Nephron (organoid): Measurements from ENCODE around the gene PIP4K2A.

Source experiments
- H3K27ac Mint-ChIP-seq, 3 experiments: 2 replicates each; pipeline ENCODE4 v1.8.0; 2020; ENCODE audit warnings: mixed read lengths in 3 of 3, mild to moderate bottlenecking in 2 of 3, moderate library complexity in 1 of 3
- H3K27me3 Mint-ChIP-seq: 2 replicates; pipeline ENCODE4 v1.8.0; 2021; ENCODE audit warnings: low read depth, mild to moderate bottlenecking, moderate library complexity, mixed read lengths
- H3K36me3 Mint-ChIP-seq: 2 replicates; pipeline ENCODE4 v1.8.0; 2020; ENCODE audit warnings: low read depth, mixed read lengths
- H3K4me1 Mint-ChIP-seq: 2 replicates; pipeline ENCODE4 v1.8.0; 2020; ENCODE audit warnings: mixed read lengths
- H3K4me3 Mint-ChIP-seq, 3 experiments: 2 replicates each; pipeline ENCODE4 v1.8.0; 2020; ENCODE audit warnings: mild to moderate bottlenecking in 3 of 3, mixed read lengths in 3 of 3, moderate library complexity in 2 of 3
- H3K9me3 Mint-ChIP-seq: 2 replicates; pipeline ENCODE4 v1.8.0; 2020; ENCODE audit warnings: mixed read lengths
- CTCF ChIP-seq, 3 experiments: fragments of 200-600 bp; sonication (generic); IDR thresholded peaks; one replicate each; pipeline ENCODE4 v1.5.0; 2021; ENCODE audit warnings: antibody characterized with exemption in 3 of 3; ENCODE audit not compliant: unreplicated experiment in 3 of 3

The PIP4K2A gene

GRCh38 chr10:22552888-22553378 is 161.4 kb downstream of the PIP4K2A start:
- H3K4me3 Mint-ChIP-seq: peak overlapping the region in 1 of 3 experiments; percentile 22
- H3K27ac Mint-ChIP-seq: peak overlapping the region in 2 of 3 experiments; percentile 46 to 50
- TF ChIP-seq CTCF (IDR thresholded peaks at IDR 0.05; ENCODE audit: unreplicated experiment in 3 of 3): no peak
- peaks cover 8% of the 10 kb centered on the region for H3K36me3 Mint-ChIP-seq
- peaks cover 54% of the 10 kb centered on the region for H3K4me1 Mint-ChIP-seq
- H3K9me3 Mint-ChIP-seq: no peaks in the 10 kb centered on the region
- H3K27me3 Mint-ChIP-seq: no peaks in the 10 kb centered on the region

DNA sequence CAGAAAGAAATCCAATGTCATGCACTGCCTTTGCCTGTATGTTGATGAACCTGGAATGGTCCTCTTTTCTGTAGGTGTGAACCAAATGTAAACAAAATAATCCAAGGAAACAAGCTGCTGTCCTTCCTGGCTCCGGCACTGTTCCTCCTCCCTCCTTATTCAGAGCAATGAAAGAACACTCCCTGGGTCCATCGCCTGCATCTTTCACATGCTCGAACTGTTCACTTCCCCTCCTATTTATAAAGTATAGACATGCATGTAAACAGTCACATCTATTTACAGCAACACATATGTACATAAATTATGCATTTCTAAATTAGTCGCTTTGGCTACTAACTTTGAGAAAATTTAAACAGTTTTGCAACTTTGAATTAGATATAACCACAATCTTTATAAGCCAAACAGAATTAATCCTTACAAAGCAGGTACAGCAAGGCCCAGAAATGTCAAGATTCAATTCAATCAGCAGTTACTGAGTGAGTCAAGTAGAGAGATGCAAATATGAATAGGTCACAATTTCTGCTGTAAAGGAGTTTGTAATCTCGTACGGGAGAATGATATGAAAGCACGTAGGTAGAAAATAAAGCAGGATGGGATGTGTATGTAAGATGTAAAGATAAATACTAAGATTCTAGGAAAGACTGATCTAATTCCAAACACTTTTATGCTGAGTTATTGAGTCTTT is 162.6 kb downstream of the PIP4K2A start:
- H3K4me1 Mint-ChIP-seq: peaks cover 48% of the 10 kb centered on the region
- peak overlapping the region in 2 of 3 experiments; percentile 15 to 50 for H3K27ac Mint-ChIP-seq
- no peaks in the 10 kb centered on the region for H3K9me3 Mint-ChIP-seq
- no peak overlapping the region for H3K4me3 Mint-ChIP-seq
- no peak for TF ChIP-seq CTCF (IDR thresholded peaks at IDR 0.05; ENCODE audit: unreplicated experiment in 3 of 3)
- H3K36me3 Mint-ChIP-seq: peaks cover 8% of the 10 kb centered on the region
- H3K27me3 Mint-ChIP-seq: no peaks in the 10 kb centered on the region

DNA sequence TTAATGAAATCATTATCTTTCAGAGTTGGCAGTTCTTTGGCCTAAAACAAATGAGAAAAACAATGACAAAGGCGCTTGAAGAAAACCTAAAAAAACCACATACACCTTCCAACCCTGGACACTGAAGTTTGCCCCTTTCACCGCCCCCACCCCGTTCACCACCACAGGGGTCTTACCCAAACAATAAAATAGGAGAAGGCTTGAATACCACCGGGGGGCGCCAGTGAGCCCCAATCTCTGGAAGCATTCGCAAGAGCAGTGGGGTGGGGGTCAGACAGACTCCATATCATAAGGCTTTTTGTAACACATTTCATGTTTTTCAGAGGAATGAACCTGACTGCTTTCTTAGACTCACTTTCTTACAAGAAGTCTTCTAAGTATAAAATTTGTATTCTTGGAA is 163.6 kb downstream of the PIP4K2A start:
- no peaks in the 10 kb centered on the region for H3K27me3 Mint-ChIP-seq
- H3K4me1 Mint-ChIP-seq: peaks cover 46% of the 10 kb centered on the region
- peaks cover 12% of the 10 kb centered on the region for H3K36me3 Mint-ChIP-seq
- H3K4me3 Mint-ChIP-seq: no peak overlapping the region
- H3K9me3 Mint-ChIP-seq: no peaks in the 10 kb centered on the region
- peak; percentile 34 to 47 (median 35) for TF ChIP-seq CTCF (IDR thresholded peaks at IDR 0.05; ENCODE audit: unreplicated experiment in 3 of 3)
- H3K27ac Mint-ChIP-seq: no peak overlapping the region

DNA sequence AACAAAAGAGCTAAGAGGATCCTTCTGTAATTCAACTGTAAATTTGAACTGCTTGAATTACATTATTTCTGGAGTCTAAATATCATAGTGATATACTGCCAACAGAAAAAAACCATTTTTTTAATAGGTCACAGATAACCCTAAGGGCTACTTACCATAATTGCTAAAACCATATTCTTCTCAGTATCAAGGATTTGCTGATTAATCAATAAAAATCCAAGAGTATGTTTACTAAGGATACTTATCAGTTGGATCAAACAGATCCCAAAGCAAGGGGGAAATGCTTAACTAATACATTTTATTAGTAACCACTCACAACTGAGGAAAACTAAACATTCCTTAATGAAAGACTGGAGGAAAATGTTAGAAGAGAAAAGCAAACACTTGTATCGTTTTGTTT is 166.0 kb downstream of the PIP4K2A start:
- Mint-ChIP-seq H3K4me1 (peaks cover 31% of the 10 kb centered on the region), H3K27ac (no peak overlapping the region), H3K9me3 (no peaks in the 10 kb centered on the region), H3K36me3 (peaks cover 13% of the 10 kb centered on the region), H3K27me3 (no peaks in the 10 kb centered on the region), H3K4me3 (no peak overlapping the region)
- TF ChIP-seq CTCF (IDR thresholded peaks at IDR 0.05; ENCODE audit: unreplicated experiment in 3 of 3): no peak

DNA sequence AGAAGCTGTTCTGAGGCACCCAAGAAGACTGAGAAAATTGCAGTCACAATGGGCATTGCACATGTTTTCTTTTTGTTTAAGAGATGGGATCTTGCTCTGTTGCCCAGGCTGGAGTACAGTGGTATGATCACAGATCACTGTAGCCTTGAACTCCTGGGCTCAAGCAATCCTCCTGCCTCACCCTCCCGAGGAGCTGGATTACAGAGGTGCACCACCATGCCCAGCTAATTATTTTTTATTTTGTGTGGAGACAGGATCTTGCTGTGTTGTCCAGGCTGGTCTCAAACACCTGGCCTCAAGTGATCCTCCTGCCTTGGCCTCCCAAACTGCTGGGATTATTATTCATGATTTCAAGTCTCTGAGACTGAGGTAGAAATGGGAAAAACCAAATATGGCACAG is 168.7 kb downstream of the PIP4K2A start:
- no peaks in the 10 kb centered on the region for H3K27me3 Mint-ChIP-seq
- no peak overlapping the region for H3K4me3 Mint-ChIP-seq
- peaks cover 21% of the 10 kb centered on the region for H3K36me3 Mint-ChIP-seq
- H3K9me3 Mint-ChIP-seq: no peaks in the 10 kb centered on the region
- peaks cover 4% of the 10 kb centered on the region for H3K4me1 Mint-ChIP-seq
- no peak overlapping the region for H3K27ac Mint-ChIP-seq
- TF ChIP-seq CTCF (IDR thresholded peaks at IDR 0.05; ENCODE audit: unreplicated experiment in 3 of 3): no peak
